ENCODE measurements around the gene DHRS9.

DHRS9 gene

DNA sequence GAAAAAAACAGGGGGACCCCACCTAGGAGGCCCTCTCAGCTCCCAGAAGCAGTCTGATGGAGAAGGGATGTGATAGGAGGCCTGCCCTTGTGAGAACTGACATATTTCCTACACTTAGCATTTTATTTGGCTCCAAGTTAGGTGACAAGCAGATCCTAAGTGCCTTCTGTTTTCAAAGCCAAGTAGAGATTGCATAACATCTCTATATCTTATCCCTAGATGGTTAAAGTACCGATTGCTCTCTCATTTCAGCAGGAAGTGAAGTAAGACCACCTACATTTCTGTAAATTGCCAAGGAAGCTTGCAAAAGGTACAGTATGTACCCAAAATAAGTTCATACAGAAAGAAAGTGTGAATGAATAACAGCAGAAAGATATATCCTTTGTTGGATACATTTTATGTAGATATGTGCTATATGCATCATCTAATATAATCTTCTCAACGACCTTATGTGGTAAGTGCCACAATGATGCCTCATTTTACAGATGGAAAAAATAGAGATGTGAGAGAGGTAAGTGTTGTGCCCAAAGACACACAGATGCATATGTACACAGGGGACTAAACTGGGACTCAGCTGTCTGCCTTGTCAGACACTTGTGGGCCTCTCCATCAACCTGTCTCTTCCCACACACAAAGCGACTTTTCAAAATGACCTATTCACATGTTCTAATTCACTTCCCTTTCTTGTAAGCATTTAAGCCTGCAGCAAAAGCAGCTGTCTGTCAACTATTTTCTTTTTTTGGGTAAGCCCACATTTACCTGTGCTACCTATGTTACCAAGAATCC is 38.9 kb downstream of the DHRS9 start:
- H3K27ac ChIP-seq (ENCODE audit: low read depth in 2 of 2, low read length in 2 of 2): peak overlapping the region in 1 of 2 donors; percentile 33

DNA sequence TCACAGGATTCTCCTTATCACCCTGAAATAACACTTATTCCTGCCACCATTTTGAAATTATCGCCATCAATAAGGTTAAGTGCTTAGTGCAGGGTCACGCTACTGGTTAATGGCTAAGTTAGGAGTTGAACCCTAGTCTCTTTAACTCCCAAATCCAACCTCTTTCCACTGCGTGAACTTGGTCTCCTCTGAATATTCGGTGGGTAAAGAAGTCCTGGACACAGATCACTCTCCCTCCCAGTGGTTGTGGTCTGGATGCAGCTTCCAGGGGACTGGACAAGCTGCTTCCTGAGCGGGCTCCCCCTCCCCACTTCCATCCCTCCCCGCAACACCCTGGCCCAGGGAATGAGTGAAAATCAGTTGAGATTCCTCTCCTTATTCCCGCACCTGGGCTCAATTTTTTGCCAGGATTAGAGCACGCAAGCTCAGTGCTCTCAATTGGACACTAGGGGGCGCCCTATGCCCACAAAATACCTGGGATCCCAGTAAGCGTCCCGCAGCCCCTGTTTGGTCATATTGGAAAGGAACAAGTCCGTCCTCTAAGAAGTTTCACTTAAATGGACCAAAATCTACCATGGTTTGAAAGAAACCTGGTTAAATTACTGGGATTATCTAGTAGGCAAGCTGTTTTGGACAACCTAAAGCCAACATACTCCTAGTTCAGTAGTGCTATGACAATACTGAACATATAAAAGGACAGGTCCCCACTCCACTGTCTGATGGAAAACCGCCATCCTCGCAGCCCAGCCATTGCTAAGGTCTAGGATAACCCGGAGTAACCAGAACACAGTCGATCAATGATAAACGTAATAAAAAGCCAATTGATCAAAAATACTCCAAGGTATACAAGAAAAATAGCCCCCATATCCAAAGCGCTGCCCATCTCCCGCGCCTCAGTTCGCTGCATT is 40.4 kb downstream of the DHRS9 start:
- Histone ChIP-seq H3K4me3 (ENCODE audit: low read length in 2 of 2) (no peak overlapping the region), H3K4me1 (ENCODE audit: control insufficient read depth in 2 of 2, insufficient read depth in 2 of 2, low read length in 2 of 2) (peaks cover 0 to 9% of the 10 kb centered on the region in 2 donors), H3K27ac (ENCODE audit: low read depth in 2 of 2, low read length in 2 of 2) (no peak overlapping the region), H3K9ac (ENCODE audit: low read depth in 1 of 2, low read length in 2 of 2) (no peak overlapping the region), H3K27me3 (ENCODE audit: control insufficient read depth in 2 of 2, insufficient read depth in 2 of 2, low read length in 2 of 2) (no peaks in the 10 kb centered on the region), H3K36me3 (ENCODE audit: control insufficient read depth in 2 of 2, insufficient read depth in 2 of 2, low read length in 2 of 2) (no peaks in the 10 kb centered on the region), H3K9me3 (ENCODE audit: control insufficient read depth in 2 of 2, low read length in 2 of 2) (no peaks in the 10 kb centered on the region)

More for the DNA sequence above, 38.9 kb downstream of the DHRS9 start:
- no peaks in the 10 kb centered on the region for H3K36me3 ChIP-seq (ENCODE audit: control insufficient read depth in 2 of 2, insufficient read depth in 2 of 2, low read length in 2 of 2)
- no peaks in the 10 kb centered on the region for H3K9me3 ChIP-seq (ENCODE audit: control insufficient read depth in 2 of 2, low read length in 2 of 2)
- H3K4me3 ChIP-seq (ENCODE audit: low read length in 2 of 2): no peak overlapping the region
- no peak overlapping the region for H3K9ac ChIP-seq (ENCODE audit: low read depth in 1 of 2, low read length in 2 of 2)
- no peaks in the 10 kb centered on the region for H3K27me3 ChIP-seq (ENCODE audit: control insufficient read depth in 2 of 2, insufficient read depth in 2 of 2, low read length in 2 of 2)
- H3K4me1 ChIP-seq (ENCODE audit: control insufficient read depth in 2 of 2, insufficient read depth in 2 of 2, low read length in 2 of 2): peaks cover 0 to 9% of the 10 kb centered on the region in 2 donors

DNA sequence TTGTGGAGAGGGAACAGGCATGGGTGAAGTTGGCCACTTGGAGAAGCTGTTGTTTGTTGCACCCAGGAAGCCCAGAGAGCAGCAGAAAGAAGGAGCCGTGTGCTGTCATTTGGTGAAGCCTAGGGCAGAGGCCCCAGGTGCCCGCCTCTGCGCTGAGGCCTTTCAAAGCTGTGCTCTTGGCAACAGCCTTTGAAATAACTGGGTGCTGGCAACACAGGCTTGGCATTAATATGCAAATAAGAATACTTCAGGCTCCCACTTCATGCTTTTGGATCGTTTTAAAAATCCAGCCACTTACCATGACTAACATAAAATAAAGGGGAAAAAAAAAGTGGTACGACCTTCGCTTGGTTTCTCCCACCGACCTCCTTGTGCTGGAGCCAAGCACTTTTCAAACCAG is 41.1 kb downstream of the DHRS9 start:
- H3K27me3 ChIP-seq (ENCODE audit: control insufficient read depth in 2 of 2, insufficient read depth in 2 of 2, low read length in 2 of 2): no peaks in the 10 kb centered on the region
- no peaks in the 10 kb centered on the region for H3K9me3 ChIP-seq (ENCODE audit: control insufficient read depth in 2 of 2, low read length in 2 of 2)
- H3K4me1 ChIP-seq (ENCODE audit: control insufficient read depth in 2 of 2, insufficient read depth in 2 of 2, low read length in 2 of 2): peaks cover 0 to 9% of the 10 kb centered on the region in 2 donors
- H3K36me3 ChIP-seq (ENCODE audit: control insufficient read depth in 2 of 2, insufficient read depth in 2 of 2, low read length in 2 of 2): no peaks in the 10 kb centered on the region
- no peak overlapping the region for H3K9ac ChIP-seq (ENCODE audit: low read depth in 1 of 2, low read length in 2 of 2)
- H3K27ac ChIP-seq (ENCODE audit: low read depth in 2 of 2, low read length in 2 of 2): no peak overlapping the region
- H3K4me3 ChIP-seq (ENCODE audit: low read length in 2 of 2): no peak overlapping the region

DNA sequence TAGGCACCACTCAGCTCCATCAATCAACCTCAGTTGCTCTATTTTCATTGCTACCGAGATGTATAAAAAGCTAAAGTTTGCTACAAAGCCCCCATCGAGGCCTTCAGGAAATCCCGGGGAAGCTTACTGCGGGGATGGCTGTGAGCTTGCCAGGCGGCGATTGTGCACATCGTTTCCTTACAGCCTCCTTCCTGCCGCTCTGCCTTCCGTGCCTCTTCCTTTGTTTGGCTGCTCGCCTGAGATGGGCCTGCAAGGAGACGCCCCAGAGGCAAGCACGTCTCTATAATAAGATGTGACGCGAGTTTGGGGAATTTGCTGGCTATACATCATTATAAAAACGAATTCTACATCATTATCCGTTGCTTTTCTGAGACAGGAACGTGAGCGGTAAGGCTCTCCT is 41.6 kb downstream of the DHRS9 start:
- Histone ChIP-seq H3K9me3 (ENCODE audit: control insufficient read depth in 2 of 2, low read length in 2 of 2) (no peaks in the 10 kb centered on the region), H3K4me3 (ENCODE audit: low read length in 2 of 2) (no peak overlapping the region), H3K36me3 (ENCODE audit: control insufficient read depth in 2 of 2, insufficient read depth in 2 of 2, low read length in 2 of 2) (no peaks in the 10 kb centered on the region)

DNA sequence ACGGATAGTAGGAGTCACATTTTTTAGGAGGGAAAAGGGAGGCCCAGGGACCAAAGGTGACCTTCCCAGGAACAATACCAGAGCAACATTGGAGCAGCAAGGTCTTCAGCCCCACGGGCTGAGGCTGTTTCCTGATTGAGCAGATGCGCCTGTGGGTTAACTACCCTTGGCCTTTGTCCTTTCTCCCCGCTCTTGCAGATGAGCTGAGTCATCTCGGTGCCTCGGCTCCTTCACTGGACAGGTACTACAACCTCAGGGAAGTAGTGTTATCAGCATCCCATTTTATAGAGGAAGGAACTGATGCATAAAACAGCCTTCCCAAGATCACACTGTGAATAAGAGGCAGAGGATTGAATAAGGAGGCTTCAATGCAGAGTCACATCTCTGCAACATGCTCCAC is 43.5 kb downstream of the DHRS9 start:
- H3K36me3 ChIP-seq (ENCODE audit: control insufficient read depth in 2 of 2, insufficient read depth in 2 of 2, low read length in 2 of 2): no peaks in the 10 kb centered on the region
- no peaks in the 10 kb centered on the region for H3K27me3 ChIP-seq (ENCODE audit: control insufficient read depth in 2 of 2, insufficient read depth in 2 of 2, low read length in 2 of 2)
- H3K9ac ChIP-seq (ENCODE audit: low read depth in 1 of 2, low read length in 2 of 2): no peak overlapping the region

More for the DNA sequence above, 41.6 kb downstream of the DHRS9 start:
- Histone ChIP-seq H3K27ac (ENCODE audit: low read depth in 2 of 2, low read length in 2 of 2) (no peak overlapping the region), H3K4me1 (ENCODE audit: control insufficient read depth in 2 of 2, insufficient read depth in 2 of 2, low read length in 2 of 2) (peaks cover 0 to 9% of the 10 kb centered on the region in 2 donors), H3K27me3 (ENCODE audit: control insufficient read depth in 2 of 2, insufficient read depth in 2 of 2, low read length in 2 of 2) (no peaks in the 10 kb centered on the region), H3K9ac (ENCODE audit: low read depth in 1 of 2, low read length in 2 of 2) (no peak overlapping the region)

DNA sequence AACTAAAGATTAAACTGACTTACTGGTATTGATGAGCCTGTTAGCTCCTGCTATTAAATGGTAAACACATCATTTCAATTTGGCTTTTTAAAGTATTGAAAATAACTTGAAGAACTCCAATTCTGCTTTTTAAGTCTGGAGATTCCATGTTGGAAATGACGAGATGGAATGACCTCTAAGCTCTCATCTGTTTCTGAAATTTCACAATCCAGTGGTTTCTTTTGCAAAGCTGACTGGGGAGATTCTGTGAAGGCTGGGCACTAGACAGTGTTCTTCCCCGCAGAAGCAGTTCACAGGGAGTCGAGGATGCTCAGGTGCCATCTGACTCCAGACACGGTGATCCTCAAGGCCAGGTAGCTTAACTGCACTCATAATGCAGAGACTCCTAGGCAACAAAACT is 44.7 kb downstream of the DHRS9 start:
- peaks cover 0 to 3% of the 10 kb centered on the region in 2 donors for H3K4me1 ChIP-seq (ENCODE audit: control insufficient read depth in 2 of 2, insufficient read depth in 2 of 2, low read length in 2 of 2)
- no peak overlapping the region for H3K4me3 ChIP-seq (ENCODE audit: low read length in 2 of 2)
- no peaks in the 10 kb centered on the region for H3K27me3 ChIP-seq (ENCODE audit: control insufficient read depth in 2 of 2, insufficient read depth in 2 of 2, low read length in 2 of 2)
- no peak overlapping the region for H3K9ac ChIP-seq (ENCODE audit: low read depth in 1 of 2, low read length in 2 of 2)
- no peaks in the 10 kb centered on the region for H3K9me3 ChIP-seq (ENCODE audit: control insufficient read depth in 2 of 2, low read length in 2 of 2)
- no peak overlapping the region for H3K27ac ChIP-seq (ENCODE audit: low read depth in 2 of 2, low read length in 2 of 2)
- no peaks in the 10 kb centered on the region for H3K36me3 ChIP-seq (ENCODE audit: control insufficient read depth in 2 of 2, insufficient read depth in 2 of 2, low read length in 2 of 2)

More for the DNA sequence above, 43.5 kb downstream of the DHRS9 start:
- H3K4me1 ChIP-seq (ENCODE audit: control insufficient read depth in 2 of 2, insufficient read depth in 2 of 2, low read length in 2 of 2): peaks cover 0 to 6% of the 10 kb centered on the region in 2 donors
- no peaks in the 10 kb centered on the region for H3K9me3 ChIP-seq (ENCODE audit: control insufficient read depth in 2 of 2, low read length in 2 of 2)
- no peak overlapping the region for H3K27ac ChIP-seq (ENCODE audit: low read depth in 2 of 2, low read length in 2 of 2)
- no peak overlapping the region for H3K4me3 ChIP-seq (ENCODE audit: low read length in 2 of 2)

DNA sequence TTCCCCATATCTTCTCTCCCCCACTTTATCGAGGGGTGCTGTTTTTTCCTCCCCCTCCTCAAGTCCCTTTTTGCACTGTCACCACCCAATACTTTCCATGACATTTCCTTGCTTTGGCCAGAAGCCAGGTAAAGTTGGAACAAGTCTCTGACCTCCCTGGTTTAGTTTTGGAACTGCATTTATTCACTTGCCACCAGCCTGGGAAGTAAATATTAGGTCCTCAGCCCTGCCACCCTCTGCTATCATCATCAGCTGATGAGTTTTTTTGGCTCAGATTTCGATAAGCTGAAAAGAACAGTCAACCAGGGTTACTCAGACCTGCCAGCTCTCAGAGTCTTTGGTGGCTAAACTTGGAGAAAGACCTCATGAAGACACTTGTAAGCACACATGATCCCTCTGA is 47.0 kb downstream of the DHRS9 start:
- H3K9me3 ChIP-seq (ENCODE audit: control insufficient read depth in 2 of 2, low read length in 2 of 2): no peaks in the 10 kb centered on the region
- no peak overlapping the region for H3K4me3 ChIP-seq (ENCODE audit: low read length in 2 of 2)
- no peaks in the 10 kb centered on the region for H3K36me3 ChIP-seq (ENCODE audit: control insufficient read depth in 2 of 2, insufficient read depth in 2 of 2, low read length in 2 of 2)
- H3K27ac ChIP-seq (ENCODE audit: low read depth in 2 of 2, low read length in 2 of 2): no peak overlapping the region
- H3K4me1 ChIP-seq (ENCODE audit: control insufficient read depth in 2 of 2, insufficient read depth in 2 of 2, low read length in 2 of 2): no peaks in the 10 kb centered on the region
- no peak overlapping the region for H3K9ac ChIP-seq (ENCODE audit: low read depth in 1 of 2, low read length in 2 of 2)
- H3K27me3 ChIP-seq (ENCODE audit: control insufficient read depth in 2 of 2, insufficient read depth in 2 of 2, low read length in 2 of 2): no peaks in the 10 kb centered on the region

DNA sequence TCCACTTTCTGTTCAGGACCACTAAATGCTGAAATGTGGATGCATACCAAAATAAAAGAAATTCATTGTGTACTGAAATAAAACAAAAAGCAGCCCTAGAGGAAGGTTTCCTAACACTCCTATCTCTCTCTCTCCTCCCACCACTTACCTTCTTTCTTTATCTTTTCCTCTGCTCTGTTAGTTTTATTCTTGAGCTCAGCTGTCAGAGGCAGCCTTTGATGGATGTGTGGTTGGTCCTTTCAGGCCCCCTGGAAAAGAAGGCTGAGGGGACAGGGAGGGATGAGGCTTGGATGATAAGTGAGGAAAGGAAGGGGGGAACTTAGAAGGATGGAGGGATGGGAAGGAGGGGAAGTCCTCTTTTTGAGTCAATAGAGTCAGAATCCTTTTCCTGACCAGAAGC is 47.6 kb downstream of the DHRS9 start:
- no peaks in the 10 kb centered on the region for H3K4me1 ChIP-seq (ENCODE audit: control insufficient read depth in 2 of 2, insufficient read depth in 2 of 2, low read length in 2 of 2)
- no peak overlapping the region for H3K4me3 ChIP-seq (ENCODE audit: low read length in 2 of 2)
- H3K9me3 ChIP-seq (ENCODE audit: control insufficient read depth in 2 of 2, low read length in 2 of 2): no peaks in the 10 kb centered on the region
- H3K27ac ChIP-seq (ENCODE audit: low read depth in 2 of 2, low read length in 2 of 2): no peak overlapping the region
- no peak overlapping the region for H3K9ac ChIP-seq (ENCODE audit: low read depth in 1 of 2, low read length in 2 of 2)
- H3K27me3 ChIP-seq (ENCODE audit: control insufficient read depth in 2 of 2, insufficient read depth in 2 of 2, low read length in 2 of 2): no peaks in the 10 kb centered on the region
- H3K36me3 ChIP-seq (ENCODE audit: control insufficient read depth in 2 of 2, insufficient read depth in 2 of 2, low read length in 2 of 2): no peaks in the 10 kb centered on the region

DNA sequence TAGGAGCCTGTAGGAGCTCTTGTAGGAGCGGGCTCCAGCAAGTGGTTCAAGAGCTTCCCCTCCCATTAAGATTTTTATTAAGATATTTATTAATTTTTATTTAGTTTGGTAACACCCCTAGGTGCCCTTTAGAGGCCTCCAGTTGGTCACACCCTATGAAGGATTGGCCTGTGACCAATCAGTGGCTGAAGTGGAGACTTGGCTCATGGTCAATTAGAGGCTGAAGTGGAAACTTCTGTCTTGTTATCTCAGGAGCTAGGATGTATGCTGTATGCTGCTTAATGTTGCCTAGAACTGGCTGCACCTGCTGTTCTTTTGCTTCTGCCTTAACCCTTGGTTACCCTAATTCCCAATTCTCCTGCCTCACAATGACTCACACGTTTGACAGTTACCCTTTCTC is 48.7 kb downstream of the DHRS9 start:
- Histone ChIP-seq H3K27ac (ENCODE audit: low read depth in 2 of 2, low read length in 2 of 2) (no peak overlapping the region), H3K4me1 (ENCODE audit: control insufficient read depth in 2 of 2, insufficient read depth in 2 of 2, low read length in 2 of 2) (no peaks in the 10 kb centered on the region), H3K36me3 (ENCODE audit: control insufficient read depth in 2 of 2, insufficient read depth in 2 of 2, low read length in 2 of 2) (no peaks in the 10 kb centered on the region), H3K9me3 (ENCODE audit: control insufficient read depth in 2 of 2, low read length in 2 of 2) (no peaks in the 10 kb centered on the region), H3K9ac (ENCODE audit: low read depth in 1 of 2, low read length in 2 of 2) (no peak overlapping the region), H3K4me3 (ENCODE audit: low read length in 2 of 2) (no peak overlapping the region), H3K27me3 (ENCODE audit: control insufficient read depth in 2 of 2, insufficient read depth in 2 of 2, low read length in 2 of 2) (no peaks in the 10 kb centered on the region)

DNA sequence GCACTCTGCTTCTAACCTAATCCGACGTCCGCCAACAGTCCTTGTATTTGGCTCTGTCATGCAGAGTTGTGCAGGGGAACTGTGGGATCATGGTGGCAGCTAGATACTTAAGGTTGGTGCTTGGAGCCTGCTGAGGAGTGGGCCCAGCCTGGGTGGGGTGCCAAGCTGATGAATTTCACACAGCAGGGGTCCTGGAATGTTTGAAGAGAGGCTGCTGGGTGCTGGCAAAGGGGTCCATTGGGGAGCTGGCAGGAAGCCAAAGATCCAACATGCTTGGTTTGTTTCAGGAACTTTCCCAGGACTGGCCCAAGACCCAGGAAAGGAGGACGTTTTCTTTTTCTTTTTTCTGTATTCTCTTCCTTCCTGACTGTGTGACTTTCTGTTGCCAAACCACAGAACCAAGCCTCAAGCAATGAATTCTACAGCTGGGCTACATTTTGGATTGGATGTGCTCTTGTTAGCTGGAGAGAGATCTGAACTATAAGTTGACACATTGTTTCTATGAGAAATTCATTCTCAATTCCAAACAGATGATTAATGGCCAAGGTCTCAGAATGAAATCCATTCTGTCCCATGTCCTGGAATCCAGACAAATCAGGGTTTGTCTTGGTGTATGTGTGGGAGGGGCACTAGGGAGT is 49.9 kb downstream of the DHRS9 start:
- no peaks in the 10 kb centered on the region for H3K4me1 ChIP-seq (ENCODE audit: control insufficient read depth in 2 of 2, insufficient read depth in 2 of 2, low read length in 2 of 2)
- H3K27me3 ChIP-seq (ENCODE audit: control insufficient read depth in 2 of 2, insufficient read depth in 2 of 2, low read length in 2 of 2): no peaks in the 10 kb centered on the region
- no peak overlapping the region for H3K9ac ChIP-seq (ENCODE audit: low read depth in 1 of 2, low read length in 2 of 2)
- H3K27ac ChIP-seq (ENCODE audit: low read depth in 2 of 2, low read length in 2 of 2): no peak overlapping the region
- H3K4me3 ChIP-seq (ENCODE audit: low read length in 2 of 2): no peak overlapping the region
- H3K36me3 ChIP-seq (ENCODE audit: control insufficient read depth in 2 of 2, insufficient read depth in 2 of 2, low read length in 2 of 2): no peaks in the 10 kb centered on the region
- no peaks in the 10 kb centered on the region for H3K9me3 ChIP-seq (ENCODE audit: control insufficient read depth in 2 of 2, low read length in 2 of 2)

Measured in mucosa of rectum (tissue), 2 donors.